KBM-7 (cell line): ENCODE measurements around the gene PAIP2.
A peak's percentile ranks its signal among the peaks of the same experiment; 100 is the strongest.
"Not testable (repeated sequence)": the region's sequence is repeated elsewhere in the genome, so short reads cannot be mapped to it uniquely, and the experiment has no call there.

Experiments used
- DNase-seq: peaks from one replicate; pipeline ENCODE4 v3.0.0-alpha.2; 2015
- in situ Hi-C: fragments of 300-500 bp; cut with MboI; formaldehyde crosslinking; loops from 2 replicates; pipeline ENCODE4 v1.14.3; 2020; ENCODE audit warnings: low sequenced_read_pairs, low pct_unique_long_range_greater_than_20kb, mixed read lengths

Gene PAIP2, protein sequence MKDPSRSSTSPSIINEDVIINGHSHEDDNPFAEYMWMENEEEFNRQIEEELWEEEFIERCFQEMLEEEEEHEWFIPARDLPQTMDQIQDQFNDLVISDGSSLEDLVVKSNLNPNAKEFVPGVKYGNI

GRCh38 chr5:139341689-139342422, at the start of gene PAIP2:
Gene PAIP2 (plus strand): TSS chr5:139341854. CDS start chr5:139363785, 21,931 bp downstream.
- DNase-seq: peak; percentile 100
- in situ Hi-C loops: no loop called here

DNA sequence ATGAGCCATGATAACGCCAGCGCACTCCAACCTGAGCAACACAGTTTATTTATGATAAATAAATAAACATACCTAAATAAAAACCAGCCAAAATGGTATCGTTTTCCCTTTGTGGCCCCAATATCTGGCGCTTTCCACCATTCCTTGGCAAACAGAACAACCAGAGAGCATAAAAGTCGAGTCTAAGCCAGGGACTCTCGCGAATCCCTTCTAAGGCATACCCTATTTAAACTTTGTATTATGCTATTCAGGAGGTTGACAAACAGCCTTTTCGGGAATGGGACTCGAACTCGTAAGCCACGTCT, 48.5 kb upstream of the PAIP2 start:
- in situ Hi-C loops: no loop called here
- no peak for DNase-seq

GRCh38 chr5:139293507-139294373, 47.9 kb upstream of the PAIP2 start, which contains the start of gene MATR3:
Gene MATR3 (plus strand): TSS chr5:139293740. CDS start chr5:139307416, 13,676 bp downstream.
- in situ Hi-C loops: no loop called here
- peak; percentile 95 for DNase-seq

DNA sequence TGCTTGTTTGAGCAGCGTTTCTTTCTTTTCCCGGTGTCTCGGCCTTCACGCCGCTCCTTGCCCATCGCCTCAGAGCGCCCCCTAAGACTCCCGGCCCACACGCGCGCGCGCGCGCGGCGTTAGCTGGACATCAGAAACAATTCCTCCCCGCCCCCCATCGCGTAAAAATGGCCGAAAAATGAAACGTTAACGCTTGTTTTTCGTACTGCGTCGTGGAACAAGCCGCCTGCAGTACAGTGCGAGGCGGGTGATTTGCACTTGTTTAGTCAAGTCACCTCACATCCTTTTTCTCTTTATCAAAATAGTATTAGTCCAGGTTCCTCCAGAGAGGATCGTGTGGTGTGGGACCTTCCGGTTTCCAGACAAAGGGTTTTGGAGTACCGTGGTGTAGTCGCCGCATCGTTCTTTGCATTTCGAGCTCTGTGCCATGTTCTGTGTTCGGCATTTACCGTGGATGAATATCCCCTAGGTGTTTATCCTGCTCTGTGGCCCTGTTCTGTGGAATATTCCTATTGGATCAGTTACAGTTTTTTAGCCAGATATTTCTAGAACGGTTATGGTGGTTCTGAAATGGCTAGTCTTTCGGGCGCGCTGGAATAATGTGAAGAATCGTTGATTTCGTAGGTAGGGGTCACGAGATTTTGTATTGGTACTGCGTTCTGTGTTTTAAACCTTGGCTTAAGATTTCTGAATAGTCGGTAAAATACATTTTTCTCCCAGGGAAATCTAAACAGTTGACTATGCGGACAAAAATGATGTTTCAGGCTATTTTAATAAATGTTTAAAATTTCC, 47.1 kb upstream of the PAIP2 start:
- DNase-seq: peak; percentile 75
- in situ Hi-C loops: no loop called here

GRCh38 chr5:139295346-139296057, 46.2 kb upstream of the PAIP2 start:
- in situ Hi-C loops: no loop called here
- no peak for DNase-seq

DNA sequence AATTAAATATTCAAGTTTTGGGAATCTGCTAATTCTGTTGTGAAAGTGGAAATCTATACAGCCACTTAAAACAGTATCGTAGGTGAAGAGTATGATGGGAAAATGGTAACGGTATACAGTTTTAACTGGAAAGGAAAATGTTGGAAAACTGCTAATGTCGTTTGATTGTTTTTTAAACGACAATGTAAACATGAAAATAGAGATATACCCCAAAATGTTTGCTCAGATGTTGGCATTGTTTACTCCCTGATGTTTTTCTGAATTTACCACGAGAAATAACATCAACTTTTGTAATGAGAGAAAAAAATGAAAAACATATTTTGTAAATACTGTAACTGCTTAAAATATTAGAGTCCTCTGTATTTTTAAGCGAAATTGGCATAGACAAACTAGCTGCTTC, 45.5 kb upstream of the PAIP2 start:
- no peak for DNase-seq
- in situ Hi-C loops: no loop called here

- DNase-seq: no peak
- in situ Hi-C loops: no loop called here
Measured at GRCh38 chr5:139296862-139297326, 44.8 kb upstream of the PAIP2 start.

DNA sequence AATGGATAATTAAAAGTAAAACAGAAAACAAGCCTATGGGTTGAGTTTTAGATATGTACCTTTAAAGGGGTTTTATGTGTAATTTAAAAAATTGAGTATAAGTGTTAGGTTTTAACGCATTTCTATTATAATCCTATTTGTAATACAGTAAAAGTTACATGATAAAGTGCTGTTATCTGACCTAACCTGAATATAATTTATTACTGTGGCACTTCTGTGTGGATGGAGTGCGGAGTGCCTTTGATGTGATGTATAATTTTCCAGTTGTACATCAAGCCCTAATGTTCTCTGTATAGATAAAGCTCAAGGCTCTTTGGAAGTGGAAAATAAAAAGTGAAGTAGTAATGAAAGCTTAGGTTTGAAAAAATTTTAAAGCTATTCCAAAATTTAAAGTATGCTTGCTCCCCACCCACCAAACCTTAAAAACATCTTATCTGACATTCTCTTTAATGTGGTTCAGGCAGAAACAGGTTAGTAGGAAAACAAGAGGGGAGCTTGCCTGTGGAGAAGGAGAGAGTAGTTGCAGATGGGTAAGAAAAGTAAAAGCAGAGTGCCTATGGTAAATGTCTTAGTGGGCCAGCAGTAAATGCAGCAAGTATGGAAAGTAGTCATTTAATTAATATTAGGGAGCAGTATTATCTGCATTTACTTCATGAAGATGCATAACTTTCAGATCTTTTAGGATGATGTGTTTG, 44.1 kb upstream of the PAIP2 start:
- in situ Hi-C loops: no loop called here
- DNase-seq: no peak

- in situ Hi-C loops: no loop called here
- no peak for DNase-seq
Measured at GRCh38 chr5:139298242-139298641, 43.4 kb upstream of the PAIP2 start.

GRCh38 chr5:139299486-139299885, 42.2 kb upstream of the PAIP2 start:
- DNase-seq: no peak
- in situ Hi-C loops: no loop called here

DNA sequence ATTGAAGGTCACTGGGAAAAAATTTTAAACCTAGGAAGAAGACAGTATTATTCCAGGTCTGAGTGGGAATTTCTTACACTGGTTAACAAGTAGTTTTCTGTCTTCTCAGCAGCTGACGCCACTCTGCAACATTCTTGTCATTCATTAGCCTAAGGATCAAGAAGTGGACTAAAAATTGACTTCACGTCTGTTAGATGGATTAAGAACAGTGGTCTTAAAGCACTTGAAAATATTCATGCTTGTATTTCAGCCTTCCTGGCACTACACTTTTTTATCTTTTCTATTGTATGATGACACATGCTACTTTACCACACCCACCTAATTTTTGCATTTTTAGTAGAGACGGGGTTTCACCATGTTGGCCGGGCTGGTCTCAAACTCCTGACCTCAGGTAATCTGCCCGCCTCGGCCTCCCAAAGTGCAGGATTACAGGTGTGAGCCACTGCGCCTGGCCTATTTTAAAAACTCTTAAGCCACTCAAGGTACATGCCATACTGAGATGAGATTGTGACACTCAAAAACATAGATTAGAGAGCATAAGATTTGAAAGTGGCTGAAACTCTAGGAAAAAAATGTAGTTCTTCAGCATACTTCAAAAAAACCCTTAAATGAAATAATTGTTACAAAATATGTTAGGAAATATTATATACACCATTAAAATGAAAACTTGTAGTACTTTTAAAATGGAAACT, 39.7 kb upstream of the PAIP2 start:
- no peak for DNase-seq
- in situ Hi-C loops: no loop called here

GRCh38 chr5:139304391-139305324, 37.0 kb upstream of the PAIP2 start:
- no peak for DNase-seq
- in situ Hi-C loops: no loop called here

- no peak for DNase-seq
- in situ Hi-C loops: no loop called here
Measured at GRCh38 chr5:139306197-139306596, 35.5 kb upstream of the PAIP2 start.

- DNase-seq: no peak
- in situ Hi-C loops: no loop called here
Measured at GRCh38 chr5:139306628-139307379, 34.9 kb upstream of the PAIP2 start.

- in situ Hi-C loops: no loop called here
- no peak for DNase-seq
Measured at GRCh38 chr5:139308797-139309196, 32.9 kb upstream of the PAIP2 start.

GRCh38 chr5:139310715-139311186, 30.9 kb upstream of the PAIP2 start:
- in situ Hi-C loops, DNase-seq: not testable (repeated sequence)
